ENCODE measurements around the gene PREP. TPM values are rescaled to one million over a fixed set of nuclear protein-coding genes. Genes with fewer than 3 reads are reported as not detected.

The PREP gene
- total RNA-seq, 1 experiment from 2014 or later, result 34.6 TPM

Other genes with a start within 250 kb of the PREP start
- gene POPDC3, start 223.1 kb downstream of the PREP start, total RNA-seq (2014; rRNA removed; shearing (Covaris generic); ENCODE audit: low replicate concordance), result 1.8 and 2.2 TPM in 2 replicates